T-helper 17 cell (primary cell): ENCODE data around the gene PPP1R3E. TPM values are rescaled to one million over a fixed set of nuclear protein-coding genes. Genes with fewer than 3 reads are reported as not detected.
"Not testable (repeated sequence)": the region's sequence is repeated elsewhere in the genome, so short reads cannot be mapped to it uniquely, and the experiment has no call there.

Source experiments
- ATAC-seq: fragments of 150-1000 bp; cut with Tn5 transposase; 2 replicates; pipeline ENCODE4 v1.10.0; 2021; ENCODE audit warnings: mild to moderate bottlenecking, moderate library complexity
- DNase-seq, 3 donors: peaks; one replicate each; pipeline versions ENCODE4 v3.0.0 to v3.0.0-alpha.2; 2020 to 2021
- H3K9me3 ChIP-seq: one replicate; pipeline ENCODE4 v1.7.0; 2013; ENCODE audit warnings: low read length, mild to moderate bottlenecking; ENCODE audit not compliant: control insufficient read depth, poor library complexity, severe bottlenecking
- H3K27ac Mint-ChIP-seq: one replicate; pipeline ENCODE4 v1.8.0; 2022; ENCODE audit warnings: mild to moderate bottlenecking, moderate library complexity, mixed read lengths
- H3K27me3 Mint-ChIP-seq: one replicate; pipeline ENCODE4 v1.8.0; 2022; ENCODE audit warnings: mixed read lengths
- H3K36me3 Mint-ChIP-seq: one replicate; pipeline ENCODE4 v1.8.0; 2022; ENCODE audit warnings: low read depth, mixed read lengths
- H3K4me1 Mint-ChIP-seq: one replicate; pipeline ENCODE4 v1.8.0; 2022; ENCODE audit warnings: mild to moderate bottlenecking, mixed read lengths
- H3K4me3 Mint-ChIP-seq: one replicate; pipeline ENCODE4 v1.8.0; 2022; ENCODE audit warnings: mild to moderate bottlenecking, moderate library complexity, mixed read lengths
- total RNA-seq, 4 donors: library from RNA in 2 of 4; stranded (reverse) in 2 of 4; gene quantifications; one replicate each; pipeline ENCODE4 v1.2.3 and lab custom pipeline; 2022 to 2026

PPP1R3E gene
- total RNA-seq, 2 donors from 2014 or later, result 30.6 to 33.8 TPM

DNA sequence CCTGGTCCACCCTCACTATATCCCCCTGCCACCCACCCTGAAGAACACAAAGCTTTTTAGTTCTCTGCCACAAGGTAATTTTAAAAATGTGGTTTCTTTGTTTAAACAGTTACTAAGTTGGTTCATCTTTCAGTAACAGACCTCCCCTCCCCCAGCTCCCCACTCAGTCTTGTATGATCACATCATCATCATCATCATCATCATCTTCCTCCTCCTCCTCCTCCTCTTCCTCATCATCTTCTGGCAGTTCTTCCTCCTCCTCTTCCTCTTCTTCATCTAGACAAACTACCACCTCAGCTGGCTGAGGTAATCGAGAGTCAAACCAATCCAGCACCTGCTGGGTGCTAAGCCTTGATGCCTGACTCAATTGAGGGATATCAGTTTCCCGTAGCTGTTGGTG, 27.2 kb downstream of the PPP1R3E start:
- Mint-ChIP-seq H3K4me1 (peaks cover 9% of the 10 kb centered on the region), H3K27me3 (no peaks in the 10 kb centered on the region), H3K36me3 (no peaks in the 10 kb centered on the region), H3K4me3 (no peak overlapping the region), H3K27ac (peak overlapping the region; percentile 51)
- no peaks in the 10 kb centered on the region for H3K9me3 ChIP-seq
- ATAC-seq, result no peak
- DNase-seq, result no peak

DNA sequence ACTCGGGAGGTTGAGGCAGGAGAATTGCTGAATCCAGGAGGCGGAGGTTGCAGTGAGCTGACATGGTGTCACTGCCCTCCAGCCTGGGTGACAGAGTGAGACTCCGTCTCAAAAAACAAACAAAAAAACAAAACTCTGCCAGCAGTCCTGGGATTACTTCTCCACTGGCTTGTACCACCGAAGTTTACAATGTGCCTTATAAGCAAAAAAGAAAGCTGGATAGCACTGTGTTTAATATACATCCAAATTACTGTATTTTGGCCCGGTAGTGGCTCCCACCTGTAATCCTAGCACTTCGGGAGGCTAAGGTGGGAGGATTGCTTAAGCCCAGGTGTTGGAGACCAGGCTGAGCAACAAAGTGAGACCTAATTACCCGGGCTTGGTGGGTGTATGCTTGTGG, 33.5 kb downstream of the PPP1R3E start:
- H3K9me3 ChIP-seq, result no peaks in the 10 kb centered on the region
- no peak overlapping the region for H3K4me3 Mint-ChIP-seq
- peaks cover 3% of the 10 kb centered on the region for H3K4me1 Mint-ChIP-seq
- DNase-seq (no peak), ATAC-seq (no peak)
- H3K27ac Mint-ChIP-seq, result no peak overlapping the region
- no peaks in the 10 kb centered on the region for H3K36me3 Mint-ChIP-seq
- H3K27me3 Mint-ChIP-seq, result peaks cover 17% of the 10 kb centered on the region

DNA sequence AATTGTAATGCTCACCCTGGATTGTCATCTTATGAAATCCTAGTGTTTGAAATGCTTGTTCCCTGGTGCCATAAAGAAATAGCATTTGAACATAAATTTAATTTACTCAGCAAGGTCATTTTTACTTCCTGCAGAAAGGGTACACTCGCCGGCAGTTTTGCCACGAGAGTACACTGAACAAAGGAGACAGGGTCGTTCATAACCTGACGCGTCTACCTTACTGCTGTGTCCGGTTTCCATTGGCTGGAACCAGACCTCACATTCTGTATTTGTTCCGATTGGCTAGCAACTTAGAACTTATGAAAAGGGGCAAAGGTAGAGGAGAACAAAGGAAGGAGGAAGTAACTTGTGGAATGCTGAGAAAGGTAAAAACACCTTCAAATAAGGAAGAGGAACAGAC, 41.8 kb downstream of the PPP1R3E start:
- H3K4me1 Mint-ChIP-seq, H3K27ac Mint-ChIP-seq, H3K4me3 Mint-ChIP-seq, H3K36me3 Mint-ChIP-seq, ATAC-seq, H3K9me3 ChIP-seq, DNase-seq: not testable (repeated sequence)
- peaks cover 80% of the 10 kb centered on the region for H3K27me3 Mint-ChIP-seq

DNA sequence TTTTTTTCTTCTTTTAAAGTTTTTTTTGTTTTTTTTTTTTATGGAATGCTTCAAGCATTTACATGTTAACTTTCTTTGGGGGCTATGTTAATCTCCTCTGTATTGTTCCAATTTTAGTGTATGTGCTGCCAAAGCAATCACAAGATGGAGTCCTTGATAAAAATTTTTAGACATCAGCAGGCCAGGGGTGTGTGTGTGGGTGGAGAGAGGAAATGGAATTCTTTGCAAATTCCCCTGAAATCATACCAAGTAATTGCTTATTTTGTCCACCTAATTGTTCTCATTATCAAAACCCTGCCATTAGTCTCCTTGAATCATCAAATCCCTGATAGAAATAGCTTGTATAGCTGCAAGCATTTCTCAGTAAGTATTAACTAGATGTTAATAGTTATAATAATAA, 43.2 kb downstream of the PPP1R3E start:
- Mint-ChIP-seq H3K4me3 (no peak overlapping the region), H3K36me3 (no peaks in the 10 kb centered on the region), H3K27me3 (peaks cover 66% of the 10 kb centered on the region), H3K27ac (no peak overlapping the region), H3K4me1 (peaks cover 3% of the 10 kb centered on the region)
- ATAC-seq, result no peak
- H3K9me3 ChIP-seq, result no peaks in the 10 kb centered on the region
- no peak for DNase-seq

DNA sequence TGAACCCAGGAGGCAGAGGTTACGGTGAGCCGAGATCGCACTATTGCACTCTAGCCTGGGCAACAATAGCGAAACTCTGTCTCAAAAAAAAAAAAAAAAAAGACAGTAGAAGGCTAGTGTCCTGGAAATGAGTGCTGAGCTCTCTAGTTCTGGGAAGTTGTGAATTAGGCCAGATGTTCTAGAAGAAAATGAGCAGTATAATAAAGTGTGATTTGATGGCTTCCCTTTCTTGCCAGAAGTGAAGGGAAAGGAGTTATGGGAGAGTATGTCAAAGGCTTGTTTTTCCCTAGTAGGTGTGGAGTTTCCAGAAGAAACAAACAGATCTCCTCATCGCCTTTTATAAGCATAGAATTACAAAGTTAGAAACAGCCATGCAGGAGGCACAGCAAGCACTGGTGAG, 44.4 kb downstream of the PPP1R3E start:
- H3K9me3 ChIP-seq, result no peaks in the 10 kb centered on the region
- peaks cover 3% of the 10 kb centered on the region for H3K4me1 Mint-ChIP-seq
- ATAC-seq (no peak), DNase-seq (no peak)
- peaks cover 59% of the 10 kb centered on the region for H3K27me3 Mint-ChIP-seq
- H3K36me3 Mint-ChIP-seq, result no peaks in the 10 kb centered on the region
- H3K4me3 Mint-ChIP-seq, result no peak overlapping the region
- H3K27ac Mint-ChIP-seq, result no peak overlapping the region

DNA sequence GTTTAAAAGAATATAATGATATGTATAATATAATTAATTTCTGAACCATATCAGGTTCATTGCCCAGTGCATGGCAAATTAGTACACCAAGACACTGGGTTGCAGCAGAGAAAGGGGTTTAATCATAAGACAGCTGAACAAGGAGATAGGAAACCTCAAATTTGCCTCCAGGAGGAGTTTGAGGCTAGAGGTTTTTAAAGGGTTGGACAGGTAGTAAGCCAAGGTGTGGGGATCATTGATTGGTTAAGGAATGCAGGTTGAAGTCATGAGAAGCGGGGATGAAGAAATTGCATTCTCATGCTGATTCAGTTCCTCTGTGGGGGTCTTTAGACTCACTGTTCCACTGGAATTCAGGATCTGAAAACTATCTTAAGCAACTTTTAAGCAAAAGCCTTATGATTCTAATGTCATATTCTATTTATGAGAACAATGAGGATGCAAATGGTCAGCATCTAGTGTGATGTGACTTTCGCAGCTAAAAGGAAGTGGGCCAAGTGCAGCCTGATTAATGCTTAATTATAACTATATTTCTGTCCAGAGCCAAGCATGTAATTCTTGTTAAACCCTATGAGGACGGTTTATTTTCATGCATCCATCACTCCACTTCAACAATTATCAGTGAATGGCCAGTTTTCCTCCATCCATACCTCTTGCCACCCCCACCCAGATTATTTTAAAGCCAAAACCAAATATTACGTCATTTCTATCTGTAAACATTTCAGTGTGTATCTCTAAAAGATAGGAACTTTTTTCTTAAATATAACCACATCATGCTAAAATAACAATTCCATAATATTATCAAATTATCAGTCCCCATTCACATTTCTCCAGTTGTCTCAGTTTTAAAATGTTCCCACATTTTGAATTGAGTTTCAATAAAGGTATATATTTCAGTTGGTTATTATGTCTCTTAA, 50.0 kb downstream of the PPP1R3E start:
- no peaks in the 10 kb centered on the region for H3K4me1 Mint-ChIP-seq
- no peaks in the 10 kb centered on the region for H3K36me3 Mint-ChIP-seq
- ATAC-seq, result no peak
- H3K4me3 Mint-ChIP-seq, result no peak overlapping the region
- H3K27me3 Mint-ChIP-seq, result peaks cover 36% of the 10 kb centered on the region
- DNase-seq, result no peak
- H3K27ac Mint-ChIP-seq, result no peak overlapping the region
- no peaks in the 10 kb centered on the region for H3K9me3 ChIP-seq

DNA sequence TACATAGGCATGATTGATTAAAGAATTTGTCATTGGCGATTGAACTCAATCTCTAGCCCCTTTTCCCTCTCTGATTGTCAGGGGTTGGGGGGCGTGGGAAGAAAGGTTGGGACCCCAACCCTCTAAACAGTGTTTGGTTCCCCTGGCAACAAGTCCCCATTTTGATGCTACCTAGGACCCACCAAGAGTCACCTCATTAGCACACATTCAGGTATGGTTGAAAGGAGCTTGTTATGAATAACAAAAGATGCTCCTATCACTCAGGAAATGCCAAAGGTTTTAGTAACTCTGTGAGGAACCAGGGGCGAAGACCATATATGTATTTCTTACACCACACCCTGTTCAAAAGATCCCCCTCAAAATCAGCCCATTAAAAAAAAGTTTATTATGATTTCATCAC, 50.7 kb downstream of the PPP1R3E start:
- H3K36me3 Mint-ChIP-seq, result no peaks in the 10 kb centered on the region
- no peak for ATAC-seq
- DNase-seq, result no peak
- no peaks in the 10 kb centered on the region for H3K9me3 ChIP-seq
- no peaks in the 10 kb centered on the region for H3K4me1 Mint-ChIP-seq
- peaks cover 33% of the 10 kb centered on the region for H3K27me3 Mint-ChIP-seq
- H3K27ac Mint-ChIP-seq, result no peak overlapping the region
- H3K4me3 Mint-ChIP-seq, result no peak overlapping the region

DNA sequence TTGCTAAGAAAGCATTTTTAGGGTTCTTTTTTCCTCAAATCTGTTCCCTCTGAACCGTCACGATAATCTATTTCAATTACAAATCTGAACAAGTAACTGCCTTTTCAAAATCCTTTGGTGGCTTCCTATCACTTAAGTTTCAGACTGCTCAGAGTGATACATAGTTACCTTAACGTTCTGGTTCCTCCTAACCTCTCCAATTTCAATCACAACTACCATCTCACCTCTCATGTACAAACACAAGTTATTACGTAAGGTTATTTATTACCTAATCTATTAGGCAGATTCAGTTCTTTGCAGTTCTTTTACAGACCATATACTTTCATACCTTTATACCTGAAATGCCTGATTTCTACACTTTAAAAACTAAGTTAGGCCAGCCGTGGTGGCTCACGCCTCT, 52.8 kb downstream of the PPP1R3E start:
- ATAC-seq, result no peak
- H3K9me3 ChIP-seq, result no peaks in the 10 kb centered on the region
- Mint-ChIP-seq H3K4me1 (no peaks in the 10 kb centered on the region), H3K27ac (no peak overlapping the region), H3K36me3 (no peaks in the 10 kb centered on the region), H3K4me3 (no peak overlapping the region), H3K27me3 (peaks cover 33% of the 10 kb centered on the region)
- no peak for DNase-seq

DNA sequence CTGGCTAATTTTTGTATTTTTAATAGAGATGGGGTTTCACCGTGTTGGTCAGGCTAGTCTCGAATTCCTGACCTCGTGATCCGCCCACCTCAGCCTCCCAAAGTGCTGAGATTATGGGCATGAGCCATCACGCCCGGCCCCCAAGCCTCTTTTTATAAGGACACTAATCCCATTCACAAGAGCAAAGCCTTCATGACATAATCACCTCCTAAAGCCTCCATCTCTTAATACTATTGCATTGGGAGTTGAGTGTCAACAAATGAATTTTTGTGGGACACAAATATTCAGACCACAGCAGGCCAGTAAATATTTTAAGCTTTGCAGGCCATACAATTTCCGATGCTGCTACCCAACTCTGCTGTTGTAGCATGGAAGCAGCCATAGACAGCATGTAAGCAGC, 54.1 kb downstream of the PPP1R3E start:
- ATAC-seq, result no peak
- no peaks in the 10 kb centered on the region for H3K9me3 ChIP-seq
- no peaks in the 10 kb centered on the region for H3K4me1 Mint-ChIP-seq
- H3K36me3 Mint-ChIP-seq, result no peaks in the 10 kb centered on the region
- H3K27me3 Mint-ChIP-seq, result peaks cover 32% of the 10 kb centered on the region
- no peak for DNase-seq
- no peak overlapping the region for H3K4me3 Mint-ChIP-seq
- H3K27ac Mint-ChIP-seq, result no peak overlapping the region

Other genes with a start within 250 kb of the PPP1R3E start
- gene CDH24, start 245.3 kb downstream of the PPP1R3E start, total RNA-seq, result 1 to 10 TPM; 1.6 to 1.8 TPM
- gene ACIN1, start 207.7 kb downstream of the PPP1R3E start, total RNA-seq, result 100 to 1,000 TPM; 264 to 298 TPM
- 10 to 100 TPM; 10.5 to 11.6 TPM for gene C14orf119, start 207.4 kb downstream of the PPP1R3E start, total RNA-seq
- not detected for gene CIROP, start 197.9 kb downstream of the PPP1R3E start, total RNA-seq
- gene CEBPE, start 183.6 kb downstream of the PPP1R3E start, total RNA-seq, result under 1 TPM in 1 of 2 donors, not detected in 1; 0.25 TPM
- gene SLC7A8, start 119.2 kb downstream of the PPP1R3E start, total RNA-seq, result 1 to 10 TPM; 2.0 to 2.5 TPM
- gene RNF212B, start 64.9 kb downstream of the PPP1R3E start, total RNA-seq, result under 1 TPM in 1 of 2 donors, not detected in 1; 0.89 TPM
- 1 to 10 TPM; 4.6 to 5.7 TPM for gene HOMEZ, start 16.7 kb downstream of the PPP1R3E start, total RNA-seq
- gene BCL2L2, start 4.0 kb upstream of the PPP1R3E start, total RNA-seq, result 1 to 10 TPM; 3.5 to 5.0 TPM
- 100 to 1,000 TPM; 168 to 182 TPM for gene PABPN1, start 18.6 kb upstream of the PPP1R3E start, total RNA-seq
- gene SLC22A17, start 50.0 kb upstream of the PPP1R3E start, total RNA-seq, result 10 to 100 TPM in 1 of 2 donors, 1 to 10 TPM in 1; 3.7 to 10.5 TPM
- not detected for gene EFS, start 62.3 kb upstream of the PPP1R3E start, total RNA-seq
- not detected for gene IL25, start 70.0 kb upstream of the PPP1R3E start, total RNA-seq
- 10 to 100 TPM in 1 of 2 donors, 1 to 10 TPM in 1; 2.5 to 29.1 TPM for gene CMTM5, start 74.2 kb upstream of the PPP1R3E start, total RNA-seq
- gene MYH6, start 105.4 kb upstream of the PPP1R3E start, total RNA-seq, result not detected
- not detected for gene MYH7, start 132.8 kb upstream of the PPP1R3E start, total RNA-seq
- gene NGDN, start 166.8 kb upstream of the PPP1R3E start, total RNA-seq, result 100 to 1,000 TPM in 1 of 2 donors, 10 to 100 TPM in 1; 97.6 to 120 TPM
- under 1 TPM; 0.16 to 0.27 TPM for gene ZFHX2, start 248.9 kb upstream of the PPP1R3E start, total RNA-seq